Activated CD8-positive, alpha-beta memory T cell treated with anti-CD3 and anti-CD28 coated beads, Interleukin-2, amount 50 U/mL, for 4 hours (primary cell): ENCODE data around the gene DGKQ.
"Not testable (repeated sequence)": the region's sequence is repeated elsewhere in the genome, so short reads cannot be mapped to it uniquely, and the experiment has no call there.

ENCODE experiments used
- DNase-seq: peaks from one replicate; pipeline ENCODE4 v3.0.0-alpha.2; 2020

The DGKQ gene

DNA sequence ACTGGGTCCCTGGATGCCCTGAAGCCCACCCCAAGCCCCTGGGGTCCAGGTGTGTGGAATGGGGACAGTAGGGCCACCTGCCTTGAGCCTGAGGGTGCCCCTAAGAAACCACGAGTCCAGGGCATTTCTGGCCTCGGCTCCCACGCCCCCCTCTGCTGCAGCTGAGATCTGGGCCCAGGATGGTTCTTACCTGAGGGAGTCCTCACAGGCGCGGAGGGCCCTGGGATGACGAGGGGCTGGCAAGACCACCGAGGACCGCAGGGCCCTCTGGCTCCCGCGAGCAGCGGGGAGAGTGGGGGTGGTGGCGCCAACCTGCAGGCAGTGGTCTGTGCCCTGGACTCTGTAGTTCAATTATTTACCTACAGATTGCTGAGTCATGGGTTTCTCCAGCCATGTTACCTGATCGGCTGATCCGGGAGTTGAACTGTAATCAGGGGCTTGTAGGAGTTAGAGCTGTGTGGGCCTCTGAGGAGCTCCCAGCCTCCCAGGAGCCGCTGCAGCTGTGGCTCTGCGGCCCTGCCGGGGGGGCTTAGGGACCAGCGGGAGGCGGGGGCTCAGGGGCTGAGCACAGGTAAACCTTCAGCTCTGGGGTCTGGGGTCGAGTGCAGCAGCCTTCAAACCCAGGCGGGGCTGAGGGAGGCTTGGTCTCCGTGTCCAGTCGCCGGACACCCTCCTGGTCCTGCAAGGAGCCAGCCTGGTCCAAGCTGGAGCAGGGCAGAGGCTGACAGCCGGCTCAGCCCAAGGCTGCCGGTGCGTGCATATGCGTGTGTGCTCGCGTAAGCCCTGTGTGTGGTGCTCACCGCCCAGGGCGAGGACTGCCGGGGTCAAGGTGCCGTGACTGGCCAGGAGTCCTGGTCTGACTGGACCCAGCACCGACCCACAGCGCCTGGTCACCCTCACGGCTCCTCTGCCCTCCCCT is 20.0 kb upstream of the DGKQ start, which contains the start of gene SLC26A1:
Gene SLC26A1 (minus strand): TSS at position 294 of the 919 bp plus-strand sequence. CDS start 1,701 bp downstream, outside the sequence.
- DNase-seq = peak; percentile 12

DNA sequence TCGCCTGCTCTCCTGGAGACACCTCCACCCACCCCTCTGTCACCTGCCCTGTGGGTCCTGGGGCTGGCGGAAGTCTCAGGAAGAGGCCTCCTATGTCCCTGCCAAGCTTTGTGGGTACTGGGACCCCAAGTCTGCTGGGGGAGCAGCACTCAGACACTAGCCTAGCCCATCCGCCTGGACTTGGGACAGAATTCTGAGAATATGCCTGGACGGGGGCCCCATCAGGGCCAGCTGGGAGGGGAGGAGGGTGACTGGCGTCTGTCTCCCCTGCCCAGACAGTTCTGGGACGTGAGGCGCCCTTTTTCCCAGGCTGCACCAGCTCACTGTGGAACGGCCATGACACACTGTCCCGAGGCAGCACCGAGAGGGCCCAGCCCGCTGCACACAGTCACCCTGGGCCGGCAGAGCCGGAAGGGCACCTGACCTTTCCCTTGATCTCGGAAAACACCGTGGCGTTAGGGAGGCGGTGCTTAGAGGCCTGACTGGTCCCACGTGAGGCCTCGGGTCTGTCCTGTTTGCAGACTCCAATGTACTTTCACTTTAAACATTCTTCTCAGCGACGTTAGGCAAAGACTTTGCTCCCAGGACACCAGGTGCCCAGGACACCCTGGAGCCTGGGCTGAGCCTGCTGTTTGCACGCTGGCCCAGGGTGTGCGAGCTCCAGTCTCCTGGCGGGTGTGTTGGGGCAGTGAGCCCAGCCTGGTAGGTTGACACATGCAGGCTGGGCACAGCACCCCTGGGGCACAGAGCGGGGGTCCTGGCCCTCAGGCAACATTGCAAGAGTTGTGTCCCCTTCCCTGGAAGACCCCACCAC is 19.1 kb upstream of the DGKQ start:
- DNase-seq = no peak

DNA sequence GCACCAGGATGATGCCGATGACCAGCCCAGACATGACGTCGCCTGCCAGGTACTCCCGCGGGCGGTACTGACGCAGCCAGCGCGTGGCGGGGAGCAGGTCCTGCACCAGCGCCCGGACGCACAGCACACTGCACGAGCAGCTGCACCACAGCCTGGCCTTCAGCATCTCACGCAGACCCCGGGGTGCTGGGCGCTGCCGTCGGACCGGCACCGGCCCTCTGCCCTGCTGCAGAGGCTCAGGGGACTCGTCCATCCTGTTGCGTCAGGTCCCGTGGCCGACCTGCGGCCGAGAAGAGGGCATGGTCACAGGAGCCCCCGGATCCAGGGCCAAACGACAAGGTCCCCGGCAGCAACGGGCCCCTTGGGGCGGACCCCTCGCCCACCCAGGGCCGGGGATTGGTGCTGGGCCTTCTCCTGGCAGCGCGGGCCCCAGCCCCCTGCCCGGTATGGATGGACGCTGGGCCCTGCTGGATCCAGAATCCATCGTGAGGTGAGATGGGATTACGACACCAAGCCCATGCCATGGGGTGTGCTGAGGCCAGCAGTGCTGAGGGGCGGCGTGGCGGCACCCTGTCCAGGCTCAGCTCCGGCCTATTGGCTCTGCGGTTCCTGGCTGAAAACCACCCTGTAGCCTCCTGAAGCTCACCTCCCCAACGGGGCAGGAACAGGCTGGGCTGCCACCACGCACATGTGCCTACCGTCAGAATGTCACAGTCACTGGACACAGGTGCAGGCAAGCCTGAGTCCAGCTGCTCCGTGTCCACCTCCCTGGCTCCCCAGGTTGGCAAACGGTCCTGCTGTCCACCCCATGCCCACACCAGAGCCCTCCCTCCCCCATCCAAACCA is 18.3 kb upstream of the DGKQ start:
- DNase-seq = peak; percentile 14

DNA sequence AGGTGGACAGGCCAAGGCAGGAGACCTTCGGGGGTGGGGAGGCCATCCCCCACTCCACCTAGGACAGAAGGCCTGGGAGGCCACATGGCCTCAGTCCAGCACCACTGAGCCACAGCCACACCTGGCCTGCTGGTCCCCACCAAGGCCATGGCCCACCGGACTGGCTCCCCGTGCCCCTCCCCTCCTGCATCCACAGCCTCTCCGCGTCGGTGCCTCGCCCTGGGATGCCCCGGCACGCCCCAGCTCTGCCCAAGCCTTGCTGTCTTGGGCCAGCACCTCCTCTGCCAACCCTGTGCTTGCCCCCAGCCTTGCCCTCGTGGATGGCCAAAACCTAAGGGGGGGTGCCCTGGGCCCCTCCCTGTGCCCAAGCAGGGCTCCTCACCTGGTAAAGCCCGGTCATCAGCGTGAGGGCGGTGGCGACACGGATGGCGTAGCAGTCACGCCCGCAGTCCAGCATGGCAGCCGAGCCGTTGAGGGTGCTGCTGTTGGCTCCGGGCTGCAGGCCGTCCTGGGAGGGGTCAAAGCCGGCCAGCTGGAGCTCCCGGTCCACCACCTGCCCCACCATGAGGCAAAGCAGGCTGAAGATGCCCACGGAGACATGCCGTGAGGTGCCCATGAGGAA is 17.5 kb upstream of the DGKQ start:
- DNase-seq = peak; percentile 12

DNA sequence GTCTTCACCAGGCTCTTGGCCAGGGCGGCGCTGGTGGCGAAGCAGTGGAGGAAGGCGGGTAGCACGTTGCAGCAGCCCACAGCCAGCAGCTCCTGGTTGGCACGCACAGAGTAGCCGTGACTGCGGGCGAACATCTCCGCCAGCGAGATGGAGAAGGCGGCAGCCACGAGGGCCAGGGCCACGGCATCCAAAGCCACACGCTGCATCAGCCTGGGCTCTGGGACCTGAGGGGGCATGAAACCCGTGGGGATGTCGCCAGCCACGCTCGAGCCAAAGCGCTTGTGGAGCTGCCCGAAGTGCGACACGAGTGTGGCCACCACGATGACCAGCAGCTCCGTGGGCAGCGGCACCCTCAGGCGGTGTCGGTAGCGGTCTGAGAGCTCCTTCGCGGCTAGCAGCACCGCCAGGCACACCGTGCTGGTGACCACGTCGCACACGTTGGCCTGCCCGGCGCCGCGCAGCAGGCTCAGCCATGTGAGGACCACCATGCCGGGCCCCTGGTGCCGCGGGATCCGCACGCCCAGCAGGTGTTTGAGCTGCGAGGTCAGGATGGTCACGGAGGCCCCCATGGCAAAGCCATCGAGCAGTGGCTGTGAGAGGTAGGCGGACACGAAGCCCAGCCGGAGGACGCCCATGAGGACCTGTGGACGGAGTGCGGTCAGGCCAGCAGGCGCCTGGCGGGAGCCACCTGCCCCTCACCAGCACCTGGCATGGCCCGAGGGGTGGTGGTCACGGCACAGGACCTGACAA is 16.5 kb upstream of the DGKQ start:
- peak; percentile 13 for DNase-seq

DNA sequence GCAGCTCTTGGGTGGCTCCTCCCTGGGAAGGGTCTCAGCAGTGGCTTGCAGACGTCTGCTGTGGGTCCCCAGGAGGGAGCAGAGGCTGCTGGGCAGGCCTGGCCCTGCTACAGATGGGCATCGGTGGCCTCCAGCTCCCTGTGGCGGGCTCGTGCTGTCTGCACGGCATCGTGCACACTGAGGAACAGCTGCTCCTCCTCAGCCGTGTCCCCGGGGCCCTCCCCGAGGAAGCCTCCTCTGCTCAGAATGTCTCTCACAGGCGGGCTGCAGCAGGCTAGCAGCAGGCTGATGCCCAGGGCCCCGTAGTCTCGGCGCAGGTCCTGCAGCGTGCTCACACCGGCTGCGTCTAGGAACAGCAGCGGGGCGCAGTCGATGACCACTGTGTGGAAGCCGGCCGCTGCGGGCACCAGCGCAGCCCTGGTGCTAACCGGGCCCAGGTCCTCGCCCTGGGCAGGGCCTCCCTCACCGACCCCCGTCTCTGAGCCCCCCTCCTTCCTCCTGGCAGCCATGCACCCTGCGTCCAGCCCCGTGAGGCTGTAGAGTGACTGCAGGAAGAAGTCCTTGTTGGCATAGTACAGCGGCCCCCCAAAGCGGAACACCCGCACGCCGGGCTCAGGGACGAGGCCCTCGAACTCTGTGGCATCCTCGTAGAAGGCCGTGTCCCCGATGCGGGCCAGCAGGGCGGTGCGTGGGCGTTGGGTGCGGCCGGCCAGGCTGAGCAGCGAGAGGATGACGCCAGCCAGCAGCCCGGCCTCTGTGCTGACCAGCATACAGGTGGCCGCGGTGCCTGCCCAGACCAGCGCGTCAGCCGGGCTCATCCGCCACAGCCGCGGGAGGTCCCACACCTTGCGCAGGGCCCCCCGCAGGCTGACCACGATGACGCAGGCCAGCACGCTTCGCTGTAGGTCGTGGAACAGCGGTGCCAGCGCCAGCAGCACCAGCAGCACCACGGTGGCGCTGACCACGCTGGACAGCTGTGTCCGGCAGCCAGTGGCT is 15.7 kb upstream of the DGKQ start:
- DNase-seq = peak; percentile 14

DNA sequence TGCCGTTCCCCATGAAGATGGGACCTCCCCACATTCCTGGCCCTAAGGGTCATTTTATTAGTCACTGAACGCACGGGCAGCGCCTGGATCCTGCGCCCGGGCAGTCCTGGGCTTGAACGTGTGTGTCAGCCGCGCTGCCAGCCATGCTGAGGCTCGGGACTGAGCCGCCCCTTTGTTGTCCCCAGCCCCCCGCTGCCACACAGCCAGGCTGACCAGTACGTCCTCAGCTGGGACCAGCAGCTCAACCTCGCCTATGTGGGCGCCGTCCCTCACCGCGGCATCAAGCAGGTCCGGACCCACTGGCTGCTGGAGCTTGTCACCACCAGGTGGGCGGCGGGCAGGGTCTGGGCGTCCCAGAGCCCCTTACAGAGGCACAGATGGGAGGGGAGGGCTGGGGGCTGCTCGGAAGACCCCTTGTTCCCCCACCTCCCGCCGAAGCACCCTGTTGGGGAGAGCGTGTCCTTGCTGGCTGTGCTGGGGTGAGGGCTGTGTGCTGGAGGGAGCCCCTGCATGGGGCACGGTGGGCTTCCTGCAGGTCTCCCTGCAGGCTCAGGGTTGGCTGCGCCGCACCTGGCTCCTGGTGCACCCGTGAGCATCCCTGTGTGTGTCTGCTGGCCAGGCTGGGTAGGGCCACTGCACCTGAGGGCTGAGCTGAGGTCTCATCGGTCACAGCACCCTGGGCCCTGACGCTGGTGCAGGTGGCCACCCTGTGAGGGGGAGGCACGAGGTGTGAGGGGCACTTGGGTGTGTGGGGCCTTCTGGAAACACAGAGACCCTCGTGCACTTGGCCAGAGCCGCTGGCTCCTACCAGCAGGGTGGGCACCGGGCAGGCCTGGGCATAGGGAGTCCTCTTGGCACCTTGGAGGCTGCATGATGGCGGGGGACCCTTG is 14.5 kb upstream of the DGKQ start:
- DNase-seq = peak; percentile 15

DNA sequence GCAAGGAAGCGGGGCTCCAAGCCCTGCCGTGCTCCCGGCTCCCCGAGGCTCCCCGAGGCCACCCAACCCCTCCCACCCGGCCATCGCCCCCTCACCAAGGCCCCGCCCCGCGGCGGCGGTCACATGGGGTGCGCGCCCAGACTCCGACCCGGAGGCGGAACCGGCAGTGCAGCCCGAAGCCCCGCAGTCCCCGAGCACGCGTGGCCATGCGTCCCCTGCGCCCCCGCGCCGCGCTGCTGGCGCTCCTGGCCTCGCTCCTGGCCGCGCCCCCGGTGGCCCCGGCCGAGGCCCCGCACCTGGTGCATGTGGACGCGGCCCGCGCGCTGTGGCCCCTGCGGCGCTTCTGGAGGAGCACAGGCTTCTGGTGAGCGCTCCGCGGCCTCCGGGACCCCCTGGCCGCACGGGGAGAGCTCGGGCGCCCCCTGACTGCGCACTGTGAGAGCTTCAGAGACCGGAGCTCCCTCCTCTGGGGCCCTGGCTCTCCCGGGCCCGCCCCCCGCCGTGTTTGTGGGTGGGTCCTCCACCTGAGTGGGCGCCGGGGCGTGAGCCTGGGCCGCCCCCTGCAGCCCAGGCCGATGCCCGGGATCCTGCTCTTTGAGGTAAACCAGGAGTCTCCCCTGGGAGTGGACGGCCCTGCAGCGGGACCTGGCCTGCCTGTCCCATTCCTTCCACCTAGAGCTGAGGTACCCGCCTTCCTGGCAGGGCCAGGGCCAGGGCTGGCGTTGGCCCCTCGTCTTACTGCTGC is 13.7 kb upstream of the DGKQ start, which contains the start of gene IDUA:
Gene IDUA (plus strand): TSS at position 166 of the 745 bp plus-strand sequence. CDS start 41 bp downstream, at position 207.
- peak; percentile 91 for DNase-seq

DNA sequence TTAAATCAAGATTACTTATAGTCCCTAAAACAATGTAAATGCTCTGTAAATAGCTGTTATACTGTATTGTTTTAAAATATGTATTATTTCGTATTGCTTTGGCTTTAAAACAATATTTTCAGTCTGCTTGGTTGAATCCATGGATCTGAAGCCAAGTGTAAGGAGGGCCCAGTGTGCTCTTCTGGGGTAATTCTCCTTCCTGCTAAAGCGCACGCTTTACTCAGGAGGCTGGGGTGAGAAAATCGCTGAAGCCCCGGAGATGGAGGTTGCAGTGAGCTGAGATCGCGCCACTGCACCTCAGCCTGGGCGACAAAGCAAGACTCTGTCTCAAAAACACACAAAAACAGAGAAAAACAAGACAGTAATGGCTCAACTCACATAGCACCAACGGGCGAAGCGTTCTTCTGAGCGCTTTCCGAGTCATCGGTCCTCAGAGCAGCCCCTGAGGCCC is 13.1 kb upstream of the DGKQ start:
- no peak for DNase-seq

DNA sequence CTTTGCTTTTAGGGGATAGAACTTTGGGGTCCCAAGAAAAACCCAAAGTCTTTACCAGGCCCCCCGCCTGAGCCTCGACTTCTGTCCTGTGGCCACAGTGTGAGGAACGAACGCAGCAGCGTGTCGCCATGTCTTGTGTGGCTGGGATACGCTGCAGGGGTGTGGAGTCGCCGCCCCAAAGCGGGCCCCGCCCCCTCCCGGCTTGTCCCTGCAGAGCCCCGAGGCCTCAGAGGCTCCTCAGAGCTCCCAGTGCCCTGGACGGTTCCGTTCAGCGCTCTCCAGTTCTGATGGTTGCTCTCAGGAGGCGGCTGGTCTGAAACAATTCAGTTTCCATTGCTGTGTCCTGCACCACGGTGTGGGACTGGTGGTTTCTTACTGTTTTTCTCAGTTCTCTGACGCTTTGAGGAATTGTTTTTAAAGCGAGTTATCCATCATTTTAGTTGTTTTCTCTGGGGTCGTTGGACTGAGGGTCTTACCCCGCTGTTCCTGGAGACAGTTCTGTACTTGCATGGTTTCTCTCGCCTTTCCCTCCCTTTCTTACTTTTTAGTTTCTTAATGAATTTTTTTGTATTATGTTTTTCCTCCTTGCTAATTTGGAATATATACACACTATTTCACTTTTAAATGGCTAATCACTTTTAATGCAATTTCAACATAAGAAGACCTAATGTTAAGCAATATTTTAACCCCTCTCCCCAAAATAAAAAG is 11.9 kb upstream of the DGKQ start:
- DNase-seq = peak; percentile 74

DNA sequence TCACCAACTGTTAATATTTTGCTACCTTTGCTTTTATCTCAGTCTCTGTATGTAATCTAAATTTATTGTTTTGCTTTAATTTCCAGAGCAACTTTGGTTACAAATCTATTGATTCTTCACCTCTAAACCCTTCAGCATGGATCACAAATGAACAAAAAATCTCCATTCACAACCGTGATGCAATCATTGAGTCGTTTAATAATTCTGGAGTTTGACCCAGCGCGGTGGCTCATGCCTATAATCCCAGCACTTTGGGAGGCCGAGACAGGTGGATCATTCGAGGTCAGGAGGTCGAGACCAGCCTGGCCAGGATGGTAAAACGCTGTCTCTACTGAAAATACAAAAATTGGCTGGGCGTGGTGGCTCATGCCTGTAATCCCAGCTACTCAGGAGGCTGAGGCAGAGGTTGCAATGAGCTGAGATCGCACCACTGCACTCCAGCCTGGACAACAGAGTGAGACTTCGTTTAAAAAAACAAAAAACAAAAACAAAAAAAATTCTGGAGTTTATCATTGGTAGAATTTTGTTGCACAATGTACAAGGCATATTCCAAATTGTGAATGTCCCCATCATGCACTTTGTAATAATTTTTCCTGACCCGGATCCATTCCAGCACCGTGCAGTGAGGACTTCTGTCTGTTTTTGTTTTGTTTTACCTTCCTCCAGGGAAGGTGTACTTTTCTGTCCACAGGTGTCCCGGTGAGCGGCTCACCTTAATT is 11.1 kb upstream of the DGKQ start:
- DNase-seq = no peak

DNA sequence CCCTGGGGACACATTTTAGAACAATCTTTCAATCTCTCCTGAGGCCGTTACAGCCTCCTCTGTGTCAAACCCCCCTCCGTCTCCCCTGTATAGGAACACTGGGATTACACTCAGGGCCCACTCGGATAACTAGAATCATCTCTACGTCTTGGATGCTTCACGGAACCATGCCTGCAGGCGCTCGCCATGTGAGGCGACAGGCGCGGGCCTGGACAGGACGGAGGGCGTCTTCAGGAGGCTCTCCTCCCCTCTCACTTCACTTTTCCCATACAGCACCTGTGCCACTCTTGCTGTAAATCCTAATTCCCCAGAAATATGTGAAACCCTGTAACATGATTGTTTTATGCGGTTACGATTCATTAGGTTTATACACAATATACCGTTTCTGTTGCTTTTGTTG is 9.4 kb upstream of the DGKQ start:
- no peak for DNase-seq

DNA sequence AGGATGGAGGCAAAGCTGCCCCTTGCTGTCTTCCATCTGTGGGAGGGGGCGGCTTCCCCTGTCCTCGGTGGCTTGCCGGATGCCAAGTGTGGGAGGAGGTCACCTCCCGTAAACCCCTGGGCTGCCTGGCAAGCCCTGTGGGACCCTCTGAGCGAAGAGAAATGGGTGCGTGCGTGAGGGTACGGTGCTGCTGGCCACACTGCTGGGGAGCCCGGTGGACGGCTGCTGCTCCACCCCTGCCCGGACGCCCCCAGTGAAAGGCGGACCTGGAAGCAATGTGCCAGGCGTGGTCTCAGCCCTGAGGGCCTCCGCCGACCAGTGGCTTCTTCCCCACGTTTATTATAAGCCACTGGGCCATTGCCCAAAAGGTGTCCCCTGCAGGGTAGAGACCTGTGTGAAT is 8.9 kb upstream of the DGKQ start:
- DNase-seq = no peak

DNA sequence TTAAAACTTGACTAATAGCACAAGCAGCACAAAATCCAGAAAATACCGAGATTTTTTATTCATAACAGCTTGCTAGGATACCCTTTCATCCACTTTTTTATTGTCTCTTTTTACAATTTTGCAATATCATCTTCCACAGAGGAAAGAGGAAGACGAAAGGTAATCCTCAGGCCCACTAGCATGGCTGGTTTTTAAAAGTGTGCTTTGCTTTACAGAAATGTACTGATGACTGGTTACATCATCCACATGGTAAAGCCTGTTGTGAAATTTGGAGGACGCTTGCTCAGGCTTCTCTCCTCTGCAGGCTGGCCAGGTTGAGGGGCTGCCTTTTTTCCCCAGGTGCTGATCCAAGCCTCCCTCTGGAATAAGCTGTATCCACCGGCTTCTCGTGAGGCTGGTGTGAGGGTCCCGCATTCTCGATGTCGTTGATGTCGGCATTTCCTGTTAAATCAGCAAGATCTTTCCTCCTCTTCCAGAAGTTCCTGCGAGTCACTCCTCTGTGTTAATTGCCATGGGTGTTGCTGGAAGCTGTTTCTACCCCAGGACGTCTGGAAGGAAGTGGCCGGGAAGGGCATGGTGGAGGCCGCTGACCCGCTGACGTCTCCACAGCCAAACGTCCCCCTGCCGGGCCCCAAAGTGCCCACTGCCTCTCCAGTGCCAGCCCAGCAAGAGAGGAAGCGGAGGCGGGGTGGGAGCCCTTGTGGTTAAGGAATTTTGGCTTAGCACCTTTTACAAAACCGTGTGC is 5.8 kb upstream of the DGKQ start:
- no peak for DNase-seq

DNA sequence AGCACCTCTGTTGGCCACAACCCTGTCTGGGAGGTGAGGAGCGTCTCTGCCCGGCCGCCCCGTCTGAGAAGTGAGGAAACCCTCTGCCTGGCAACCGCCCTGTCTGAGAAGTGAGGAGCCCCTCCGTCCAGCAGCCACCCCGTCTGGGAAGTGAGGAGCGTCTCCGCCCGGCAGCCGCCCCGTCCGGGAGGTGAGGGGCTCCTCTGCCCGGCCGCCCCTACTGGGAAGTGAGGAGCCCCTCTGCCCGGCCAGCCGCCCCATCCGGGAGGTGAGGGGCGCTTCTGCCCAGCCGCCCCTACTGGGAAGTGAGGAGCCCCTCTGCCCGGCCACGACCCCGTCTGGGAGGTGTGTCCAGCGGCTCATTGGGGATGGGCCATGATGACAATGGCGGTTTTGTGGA is 2.6 kb upstream of the DGKQ start:
- DNase-seq = not testable (repeated sequence)

DNA sequence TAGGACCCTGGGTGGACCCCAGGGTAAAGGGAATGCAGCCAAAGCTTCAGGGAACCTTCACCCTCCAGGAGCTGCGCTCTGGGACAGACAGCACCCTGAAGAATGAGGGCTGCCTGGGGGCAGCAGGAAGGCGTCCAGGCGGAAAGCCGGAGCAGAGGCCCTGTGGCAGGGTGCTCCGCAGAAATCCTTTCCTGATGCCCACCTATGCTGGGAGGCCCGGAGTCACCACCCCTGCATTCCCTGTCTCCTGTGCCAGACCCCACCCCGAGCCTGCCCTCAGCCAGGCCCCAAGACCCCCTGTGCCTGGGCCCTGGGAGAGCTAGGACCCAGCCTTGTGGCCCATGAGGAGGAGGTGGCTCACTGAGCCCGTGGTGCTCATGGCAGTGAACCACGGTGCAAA is 1.3 kb upstream of the DGKQ start:
- peak; percentile 11 for DNase-seq
